PC-3 (cell line): ENCODE data around the gene CUEDC1. TPM values are rescaled to one million over a fixed set of nuclear protein-coding genes. Genes with fewer than 3 reads are reported as not detected.
A peak's percentile ranks its signal among the peaks of the same experiment; 100 is the strongest.

Experiments
- ATAC-seq: fragments of 200-7000 bp; cut with Tn5 transposase; 2 replicates; pipeline ENCODE4 v1.9.1; 2020; ENCODE audit warnings: mild to moderate bottlenecking, moderate library complexity
- BruUV-seq: library from RNA; stranded (reverse); fragments of 400-500 nt; replicated peaks from 2 replicates; lab custom pipeline; 2021; lab: Mats Ljungman, UMichigan
- CTCF ChIA-PET: fragments of 300-600 bp; sonication (Branson Sonifier 250); formaldehyde crosslinking; loops from one replicate; lab custom pipeline; 2022; ENCODE audit warnings: antibody characterized with exemption; lab: Charles Lee
- POLR2A ChIA-PET: fragments of 300-600 bp; sonication (Branson Sonifier 250); formaldehyde crosslinking; loops from one replicate; lab custom pipeline; 2022; ENCODE audit warnings: antibody characterized with exemption; ENCODE audit not compliant: unreplicated experiment; lab: Charles Lee
- DNase-seq: peaks from one replicate; pipeline ENCODE4 v3.0.0-alpha.2; 2015
- H2AFZ ChIP-seq: fragments of 300-600 bp; sonication (generic); 2 replicates; pipeline ENCODE4 v1.6.0; 2016; ENCODE audit warnings: antibody characterized with exemption, low read length
- H3F3A ChIP-seq: fragments of 300-600 bp; sonication (generic); one replicate; pipeline ENCODE4 v1.6.0; 2017; ENCODE audit warnings: antibody characterized with exemption, low read length, control low read depth, mild to moderate bottlenecking; ENCODE audit not compliant: unreplicated experiment
- H3K27ac ChIP-seq: fragments of 300-600 bp; sonication (generic); 2 replicates; pipeline ENCODE4 v1.5.1; 2016; ENCODE audit warnings: mild to moderate bottlenecking, low read length
- H3K27me3 ChIP-seq: fragments of 300-600 bp; sonication (generic); 2 replicates; pipeline ENCODE4 v1.6.1; 2016; ENCODE audit warnings: low read length, mixed read lengths
- H3K36me3 ChIP-seq: fragments of 300-600 bp; sonication (generic); 2 replicates; pipeline ENCODE4 v1.6.1; 2016; ENCODE audit warnings: low read depth, mixed run types, low read length, mixed read lengths
- H3K4me1 ChIP-seq: fragments of 300-600 bp; sonication (generic); 2 replicates; pipeline ENCODE4 v1.5.1; 2016; ENCODE audit warnings: low read length; ENCODE audit not compliant: insufficient read depth
- H3K4me2 ChIP-seq: fragments of 300-600 bp; sonication (generic); 2 replicates; pipeline ENCODE4 v1.6.0; 2016; ENCODE audit warnings: low read length
- H3K4me3 ChIP-seq: fragments of 300-600 bp; sonication (generic); 2 replicates; pipeline ENCODE4 v1.5.1; 2016; ENCODE audit warnings: mild to moderate bottlenecking, low read length, mixed read lengths
- H3K79me2 ChIP-seq: fragments of 300-600 bp; sonication (generic); 2 replicates; pipeline ENCODE4 v1.6.1; 2017; ENCODE audit warnings: low read length, mixed read lengths
- H3K9ac ChIP-seq: fragments of 300-600 bp; sonication (generic); 2 replicates; pipeline ENCODE4 v1.6.0; 2016; ENCODE audit warnings: mild to moderate bottlenecking, low read length
- H3K9me2 ChIP-seq: fragments of 300-600 bp; sonication (generic); replicated peaks from 2 replicates; pipeline ENCODE4 v1.6.1; 2016; ENCODE audit warnings: mixed run types, low read length, mixed read lengths
- H3K9me3 ChIP-seq: fragments of 300-600 bp; sonication (generic); 2 replicates; pipeline ENCODE4 v1.6.1; 2016; ENCODE audit warnings: low read length, mixed read lengths
- H4K20me1 ChIP-seq: fragments of 300-600 bp; sonication (generic); 2 replicates; pipeline ENCODE4 v1.6.1; 2016; ENCODE audit warnings: low read length, mixed read lengths
- CTCF ChIP-seq: fragments of 300-600 bp; sonication (generic); conservative IDR thresholded peaks from 2 replicates; pipeline ENCODE4 v1.5.1; 2017; ENCODE audit warnings: antibody characterized with exemption, low read depth, mild to moderate bottlenecking, low read length
- EZH2 ChIP-seq: fragments of 300-600 bp; sonication (generic); IDR thresholded peaks from one replicate; pipeline ENCODE4 v1.6.1; 2017; ENCODE audit warnings: antibody characterized with exemption, mild to moderate bottlenecking, low read length; ENCODE audit not compliant: unreplicated experiment
- EZH2phosphoT487 ChIP-seq: fragments of 300-600 bp; sonication (generic); IDR thresholded peaks from 2 replicates; pipeline ENCODE4 v1.6.1; 2018; ENCODE audit warnings: mild to moderate bottlenecking, antibody characterized with exemption, low read length, borderline replicate concordance
- intact Hi-C: fragments of 100-400 bp; cut with micrococcal nuclease; formaldehyde crosslinking; loops from 2 replicates; pipeline ENCODE4 v1.9.0; 2023
- total RNA-seq: library from RNA; depleted of rRNA; stranded (reverse); fragments of >200 nt; gene quantifications from 2 replicates; pipeline ENCODE4 v1.2.3, GENCODE V29; 2014

CUEDC1 gene
- total RNA-seq, 1 experiment from 2014 or later = 31.6 TPM

- H3K4me2 ChIP-seq = peak overlapping the region; percentile 96
- no TSS peak for BruUV-seq
- ATAC-seq (no peak), DNase-seq (no peak)
- no peak overlapping the region for H3K27ac ChIP-seq
- peaks cover 43% of the 10 kb centered on the region for H4K20me1 ChIP-seq
- peaks cover 57% of the 10 kb centered on the region for H3K36me3 ChIP-seq
- intact Hi-C loops = loop anchor here (2.0 kb wide), 1 partner anchor 28 kb away; no protein-coding TSS in a partner anchor
- no peak overlapping the region for H3K9ac ChIP-seq
- no peaks in the 10 kb centered on the region for H3K9me2 ChIP-seq
- H3K4me1 ChIP-seq = peaks cover 44% of the 10 kb centered on the region
- no peaks in the 10 kb centered on the region for H3K27me3 ChIP-seq
- H3K9me3 ChIP-seq = no peaks in the 10 kb centered on the region
- H3F3A ChIP-seq = peaks cover 6% of the 10 kb centered on the region
- H3K4me3 ChIP-seq = peak overlapping the region; percentile 80
- H2AFZ ChIP-seq = no peak overlapping the region
- ChIA-PET POLR2A (no interaction called here), CTCF (interaction anchor here (0.5 kb wide), 1 partner anchor 124 kb away, joined by 9 read pairs; no protein-coding TSS in a partner anchor)
- peaks cover 79% of the 10 kb centered on the region for H3K79me2 ChIP-seq
- TF ChIP-seq EZH2 = no peak
- no peak for TF ChIP-seq EZH2phosphoT487
- TF ChIP-seq CTCF = no peak
Observed at GRCh38 chr17:57984261-57984890, 29.2 kb upstream of the CUEDC1 start.

DNA sequence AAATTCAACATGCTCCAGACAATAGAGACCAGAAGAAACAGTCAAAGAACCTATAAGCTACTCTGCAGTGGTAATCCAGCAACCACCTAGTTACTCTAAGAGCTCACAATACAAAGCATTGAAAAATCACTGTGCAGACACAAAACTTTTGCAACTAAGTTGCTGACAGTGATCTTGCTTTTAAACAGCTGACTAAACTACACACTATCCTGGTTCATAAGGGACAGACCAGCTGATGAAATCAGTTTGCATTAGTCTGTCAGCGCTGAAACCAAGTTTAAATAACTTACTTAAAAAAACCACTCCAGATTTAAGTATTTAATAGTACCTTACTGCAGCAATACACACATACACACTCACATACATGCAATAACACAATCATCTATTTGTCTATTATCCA lies 28.2 kb upstream of the CUEDC1 start:
- no TSS peak for BruUV-seq
- Histone ChIP-seq H3K4me1 (peaks cover 36% of the 10 kb centered on the region), H4K20me1 (peaks cover 43% of the 10 kb centered on the region), H3K9me2 (no peaks in the 10 kb centered on the region), H3K27ac (no peak overlapping the region), H3K4me3 (no peak overlapping the region), H3K79me2 (peaks cover 88% of the 10 kb centered on the region), H3K9me3 (no peaks in the 10 kb centered on the region), H3K27me3 (no peaks in the 10 kb centered on the region), H2AFZ (no peak overlapping the region), H3K9ac (no peak overlapping the region), H3F3A (peaks cover 6% of the 10 kb centered on the region), H3K4me2 (no peak overlapping the region), H3K36me3 (peaks cover 66% of the 10 kb centered on the region)
- intact Hi-C loops = no loop called here
- no peak for TF ChIP-seq CTCF
- no peak for TF ChIP-seq EZH2
- TF ChIP-seq EZH2phosphoT487 = no peak
- CTCF ChIA-PET = interaction anchor here (0.6 kb wide), 1 partner anchor 32 kb away, joined by 3 read pairs; no protein-coding TSS in a partner anchor
- ATAC-seq (no peak), DNase-seq (no peak)
- POLR2A ChIA-PET = no interaction called here
